B cell (primary cell): ENCODE data around the gene RTN4IP1. TPM values are rescaled to one million over a fixed set of nuclear protein-coding genes. Genes with fewer than 3 reads are reported as not detected.

ENCODE experiments used
- ATAC-seq: fragments of 200-7000 bp; cut with Tn5 transposase; one replicate; pipeline ENCODE4 v1.10.0; 2021; ENCODE audit warnings: low read depth, mild to moderate bottlenecking, moderate number of reproducible peaks, moderate library complexity
- CTCF ChIA-PET: fragments of 350-600 bp; sonication (Branson Sonifier 250); formaldehyde crosslinking; loops from one replicate; lab custom pipeline; 2021; ENCODE audit warnings: antibody characterized with exemption, inconsistent platforms; lab: Charles Lee
- POLR2A ChIA-PET: fragments of 350-600 bp; sonication (Branson Sonifier 250); formaldehyde crosslinking; loops from one replicate; lab custom pipeline; 2021; ENCODE audit warnings: antibody characterized with exemption; lab: Charles Lee
- DNase-seq: peaks from one replicate; pipeline ENCODE4 v3.0.0; 2013
- H2AFZ ChIP-seq: 2 replicates; pipeline ENCODE4 v1.6.1; 2012; ENCODE audit warnings: mild to moderate bottlenecking, low read depth, low read length; ENCODE audit not compliant: insufficient read depth, poor library complexity, severe bottlenecking
- H3K27ac ChIP-seq, 2 donors: 1 replicate in 1 of 2; 2 replicates in 1 of 2; pipeline ENCODE4 v1.5.1; 2012 to 2013; ENCODE audit warnings: low read length in 2 of 2, mild to moderate bottlenecking in 2 of 2, moderate library complexity in 1 of 2
- H3K27me3 ChIP-seq, 4 experiments: fragments of 200-600 bp in 1 of 4; sonication (generic) in 1 of 4; replicated peaks in 1 of 4; 1 replicate in 2 of 4; 2 replicates in 2 of 4; pipeline versions ENCODE4 v1.6.1 to v1.7.0; 2013 to 2016; ENCODE audit warnings: low read length in 3 of 4, mild to moderate bottlenecking in 2 of 4, mixed read lengths in 1 of 4, moderate library complexity in 1 of 4; ENCODE audit not compliant: insufficient read depth in 4 of 4, control insufficient read depth in 3 of 4; ENCODE audit errors: control extremely low read depth in 1 of 4
- H3K36me3 ChIP-seq, 2 experiments: replicated peaks in 1 of 2; 1 replicate in 1 of 2; 2 replicates in 1 of 2; pipeline versions ENCODE4 v1.6.1 to v1.7.1; 2013; ENCODE audit warnings: low read length in 1 of 2; ENCODE audit not compliant: insufficient read depth in 2 of 2, control insufficient read depth in 1 of 2; ENCODE audit errors: control extremely low read depth in 1 of 2, extremely low read depth in 1 of 2
- H3K4me1 ChIP-seq, 2 donors: fragments of 200-600 bp in 1 of 2; sonication (generic) in 1 of 2; 1 replicate in 1 of 2; 2 replicates in 1 of 2; pipeline versions ENCODE4 v1.5.1 to v1.6.1; 2013 to 2017; ENCODE audit warnings: low read length in 2 of 2; ENCODE audit not compliant: control insufficient read depth in 2 of 2, insufficient read depth in 2 of 2
- H3K4me2 ChIP-seq: replicated peaks from 2 replicates; pipeline ENCODE3; 2012; ENCODE audit warnings: mild to moderate bottlenecking, low read depth, low read length; ENCODE audit not compliant: poor library complexity, severe bottlenecking
- H3K4me3 ChIP-seq, 5 experiments: fragments of 200-600 bp in 1 of 5; sonication (generic) in 1 of 5; 1 replicate in 3 of 5; 2 replicates in 2 of 5; pipeline versions ENCODE4 v1.5.1 to v1.7.0; 2011 to 2016; ENCODE audit warnings: low read length in 4 of 5, mild to moderate bottlenecking in 4 of 5, low read depth in 2 of 5, control low read depth in 1 of 5, moderate library complexity in 1 of 5; ENCODE audit not compliant: insufficient read depth in 1 of 5; ENCODE audit errors: control extremely low read depth in 1 of 5, extremely low read depth in 1 of 5
- H3K79me2 ChIP-seq: fragments of 200-600 bp; sonication (generic); one replicate; pipeline ENCODE4 v1.6.0; 2016; ENCODE audit warnings: low read length; ENCODE audit not compliant: control insufficient read depth, insufficient read depth
- H3K9ac ChIP-seq: fragments of 200-600 bp; sonication (generic); 2 replicates; pipeline ENCODE4 v1.6.1; 2017; ENCODE audit warnings: mild to moderate bottlenecking, low read length, moderate library complexity
- H3K9me3 ChIP-seq, 3 donors: one replicate each; pipeline versions ENCODE4 v1.6.1 to v1.7.1; 2013; ENCODE audit warnings: low read length in 2 of 3; ENCODE audit not compliant: control insufficient read depth in 2 of 3, insufficient read depth in 1 of 3; ENCODE audit errors: control extremely low read depth in 1 of 3
- H4K20me1 ChIP-seq: 2 replicates; pipeline ENCODE4 v1.6.0; 2012; ENCODE audit warnings: mild to moderate bottlenecking, low read length; ENCODE audit not compliant: insufficient read depth, control insufficient read depth, poor library complexity, severe bottlenecking
- H3K27ac Mint-ChIP-seq: one replicate; pipeline ENCODE4 v1.8.0; 2021; ENCODE audit warnings: mixed read lengths
- H3K27me3 Mint-ChIP-seq: one replicate; pipeline ENCODE4 v1.8.0; 2021; ENCODE audit warnings: mixed read lengths
- H3K4me1 Mint-ChIP-seq: one replicate; pipeline ENCODE4 v1.8.0; 2021; ENCODE audit warnings: mixed read lengths
- H3K4me3 Mint-ChIP-seq: one replicate; pipeline ENCODE4 v1.8.0; 2021; ENCODE audit warnings: mixed read lengths
- H3K9me3 Mint-ChIP-seq: one replicate; pipeline ENCODE4 v1.8.0; 2022; ENCODE audit warnings: mixed read lengths; ENCODE audit not compliant: insufficient read depth
- EZH2 ChIP-seq: IDR thresholded peaks from 2 replicates; pipeline ENCODE4 v1.6.1; 2012; ENCODE audit warnings: borderline replicate concordance, low read depth, mild to moderate bottlenecking, moderate library complexity, low read length; ENCODE audit not compliant: insufficient read depth, poor library complexity, severe bottlenecking
- WGBS: methylation state at CpG from one replicate; pipeline ENCODE4 v1.1.5; 2013; ENCODE audit warnings: missing lambda C conversion rate; ENCODE audit not compliant: insufficient coverage; 5-methylcytosine and 5-hydroxymethylcytosine counted together
- intact Hi-C: fragments of 100-400 bp; cut with micrococcal nuclease; formaldehyde crosslinking; loops from one replicate; pipeline ENCODE4 v1.10.0; 2022
- polyA plus RNA-seq: library from polyadenylated mRNA; depleted of rRNA; stranded (reverse); fragments of >200 nt; gene quantifications from 2 replicates; pipeline ENCODE4 v1.2.3, GENCODE V29; 2012
- total RNA-seq, 2 donors: library from RNA; stranded (reverse); fragments of 120-200 nt in 1 of 2; gene quantifications; 1 replicate in 1 of 2; 2 replicates in 1 of 2; pipeline versions ENCODE4 v1.2.3 to v1.2.4, GENCODE V29; 2013 to 2022
- TF ChIP-seq, protein P1 (sequence below): fragments of 200-600 bp; IDR thresholded peaks from one replicate; pipeline ENCODE4 v1.8.0; 2022; ENCODE audit warnings: antibody characterized with exemption, mild to moderate bottlenecking

RTN4IP1 gene
- total and polyA plus RNA-seq, 2 donors (not counting 1 experiment from before 2014, with no cell fraction given): 9.4 to 12.1 TPM

DNA sequence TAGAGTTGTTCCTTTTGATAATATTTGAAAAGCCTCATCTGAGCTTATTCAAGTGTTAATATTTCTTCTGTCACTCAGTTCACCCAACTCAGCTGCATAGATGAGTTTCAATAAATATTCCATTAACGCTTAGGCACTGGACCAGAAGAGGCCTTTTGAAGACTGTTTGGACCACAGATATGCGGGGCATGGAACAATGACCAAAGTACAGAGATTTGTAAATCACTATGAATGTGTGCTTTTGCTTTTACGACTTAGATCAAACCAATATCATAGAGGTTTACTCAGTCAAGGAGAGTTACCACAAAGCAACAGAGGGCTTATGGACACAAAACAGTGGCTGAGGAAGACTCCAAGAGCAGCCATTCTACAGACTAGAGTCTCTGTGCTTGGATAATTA lies 99.9 kb downstream of the RTN4IP1 start:
- no peak overlapping the region for H3K4me3 Mint-ChIP-seq
- H2AFZ ChIP-seq: no peak overlapping the region
- no peak overlapping the region for H3K27ac ChIP-seq
- peaks cover 71% of the 10 kb centered on the region for H3K79me2 ChIP-seq
- no peaks in the 10 kb centered on the region for H3K27me3 ChIP-seq
- 100% methylated on average over 1 of the region's 3 CpGs for WGBS
- H3K27me3 Mint-ChIP-seq: no peaks in the 10 kb centered on the region
- H3K9me3 ChIP-seq: no peaks in the 10 kb centered on the region
- intact Hi-C loops: loop anchor here (10.0 kb wide), 2 partner anchors 445 to 1365 kb away; partner anchors contain the start of gene PRDM1
- TF ChIP-seq, protein P1, sequence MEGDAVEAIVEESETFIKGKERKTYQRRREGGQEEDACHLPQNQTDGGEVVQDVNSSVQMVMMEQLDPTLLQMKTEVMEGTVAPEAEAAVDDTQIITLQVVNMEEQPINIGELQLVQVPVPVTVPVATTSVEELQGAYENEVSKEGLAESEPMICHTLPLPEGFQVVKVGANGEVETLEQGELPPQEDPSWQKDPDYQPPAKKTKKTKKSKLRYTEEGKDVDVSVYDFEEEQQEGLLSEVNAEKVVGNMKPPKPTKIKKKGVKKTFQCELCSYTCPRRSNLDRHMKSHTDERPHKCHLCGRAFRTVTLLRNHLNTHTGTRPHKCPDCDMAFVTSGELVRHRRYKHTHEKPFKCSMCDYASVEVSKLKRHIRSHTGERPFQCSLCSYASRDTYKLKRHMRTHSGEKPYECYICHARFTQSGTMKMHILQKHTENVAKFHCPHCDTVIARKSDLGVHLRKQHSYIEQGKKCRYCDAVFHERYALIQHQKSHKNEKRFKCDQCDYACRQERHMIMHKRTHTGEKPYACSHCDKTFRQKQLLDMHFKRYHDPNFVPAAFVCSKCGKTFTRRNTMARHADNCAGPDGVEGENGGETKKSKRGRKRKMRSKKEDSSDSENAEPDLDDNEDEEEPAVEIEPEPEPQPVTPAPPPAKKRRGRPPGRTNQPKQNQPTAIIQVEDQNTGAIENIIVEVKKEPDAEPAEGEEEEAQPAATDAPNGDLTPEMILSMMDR: no peak
- TF ChIP-seq EZH2: no peak
- H4K20me1 ChIP-seq: no peaks in the 10 kb centered on the region
- peaks cover 21 to 39% of the 10 kb centered on the region in 2 donors for H3K4me1 ChIP-seq
- ChIA-PET CTCF (interaction anchor here (1.0 to 1.3 kb wide), 4 partner anchors 16 to 34 kb away, joined by 3 to 4 read pairs (median 3); no protein-coding TSS in a partner anchor), POLR2A (no interaction called here)
- DNase-seq (no peak), ATAC-seq (no peak)
- H3K9ac ChIP-seq: no peak overlapping the region
- peak overlapping the region; percentile 37 for H3K27ac Mint-ChIP-seq
- H3K36me3 ChIP-seq: peaks cover 24 to 78% of the 10 kb centered on the region in 2 experiments
- H3K9me3 Mint-ChIP-seq: no peaks in the 10 kb centered on the region
- H3K4me2 ChIP-seq: no peak overlapping the region
- peaks cover 67% of the 10 kb centered on the region for H3K4me1 Mint-ChIP-seq
- H3K4me3 ChIP-seq: no peak overlapping the region

DNA sequence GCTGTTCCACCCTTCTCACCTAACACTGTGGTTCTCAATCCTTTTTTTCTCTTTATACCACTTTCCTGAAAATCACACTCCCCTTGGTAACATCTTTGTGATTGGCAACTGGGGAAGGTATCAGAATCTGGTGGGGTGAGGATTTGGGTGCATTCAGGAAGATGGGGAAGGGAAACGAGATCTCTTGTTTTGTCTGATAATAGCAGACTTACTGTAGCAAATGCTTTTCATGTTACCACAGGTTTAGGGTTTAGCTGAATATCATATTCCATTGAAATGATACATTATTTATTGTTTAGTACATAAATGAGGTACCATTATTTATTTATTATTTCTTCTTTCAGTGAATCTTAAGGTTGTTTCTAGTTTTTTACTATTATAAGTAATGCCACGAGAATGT lies 100.8 kb downstream of the RTN4IP1 start:
- CTCF ChIA-PET: no interaction called here
- intact Hi-C loops: loop anchor here (10.0 kb wide), 2 partner anchors 444 to 1366 kb away; partner anchors contain the start of gene PRDM1
- peaks cover 78% of the 10 kb centered on the region for H3K79me2 ChIP-seq

More for the DNA sequence above, 100.8 kb downstream of the RTN4IP1 start:
- Mint-ChIP-seq H3K9me3 (no peaks in the 10 kb centered on the region), H3K27me3 (no peaks in the 10 kb centered on the region), H3K4me1 (peaks cover 68% of the 10 kb centered on the region), H3K4me3 (no peak overlapping the region), H3K27ac (peak overlapping the region; percentile 56)
- Histone ChIP-seq H3K27ac (peak overlapping the region in 1 of 2 donors; percentile 81), H4K20me1 (no peaks in the 10 kb centered on the region), H3K4me1 (peaks cover 21 to 39% of the 10 kb centered on the region in 2 donors), H3K4me2 (no peak overlapping the region), H3K9ac (no peak overlapping the region), H3K27me3 (no peaks in the 10 kb centered on the region), H3K4me3 (no peak overlapping the region), H3K9me3 (no peaks in the 10 kb centered on the region), H3K36me3 (peaks cover 24 to 68% of the 10 kb centered on the region in 2 experiments), H2AFZ (no peak overlapping the region)
- WGBS: no CpG with 5 or more reads among the region's 2 CpGs
- no peak for ATAC-seq
- DNase-seq: no peak
- TF ChIP-seq, protein P1: no peak
- no peak for TF ChIP-seq EZH2
- POLR2A ChIA-PET: no interaction called here
